Fibroblast of skin of right quadriceps (primary cell): ENCODE data around the gene ACVR1B.

Experiments
- DNase-seq: peaks from one replicate; pipeline ENCODE4 v3.0.0-alpha.2; 2013

Gene ACVR1B

DNA sequence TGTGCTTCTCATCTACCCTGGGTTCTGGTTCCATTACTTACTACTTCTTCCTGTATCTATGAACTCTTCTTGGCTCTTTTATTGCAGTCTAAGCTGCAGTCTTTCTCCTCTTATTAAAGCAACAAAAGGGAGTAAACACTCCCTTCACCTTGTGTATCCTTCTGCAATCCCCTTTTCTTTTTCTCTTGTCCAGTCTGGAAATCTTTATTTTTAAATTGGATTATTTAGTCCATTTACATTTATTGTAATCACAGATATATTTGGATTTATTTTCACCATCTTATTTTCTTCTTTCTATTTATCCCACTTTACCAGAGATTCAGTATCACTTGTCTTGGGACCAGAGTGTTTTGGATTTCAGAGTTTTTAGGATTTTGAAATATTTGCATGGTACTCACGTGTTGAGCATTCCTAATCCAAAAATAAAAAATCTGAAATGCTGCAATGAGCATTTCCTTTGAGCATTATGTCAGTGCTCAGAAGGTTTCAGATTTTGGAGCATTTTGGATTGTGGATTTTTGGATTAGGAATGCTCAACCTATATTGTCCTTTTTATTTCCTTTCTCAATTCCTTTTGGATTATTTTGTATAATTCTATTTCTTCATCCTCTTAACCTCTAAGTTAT, 6.8 kb upstream of the ACVR1B start:
- no peak for DNase-seq

GRCh38 chr12:51947246-51947996, 4.1 kb upstream of the ACVR1B start:
- DNase-seq = no peak

GRCh38 chr12:51948066-51948465, 3.4 kb upstream of the ACVR1B start:
- DNase-seq = no peak

DNA sequence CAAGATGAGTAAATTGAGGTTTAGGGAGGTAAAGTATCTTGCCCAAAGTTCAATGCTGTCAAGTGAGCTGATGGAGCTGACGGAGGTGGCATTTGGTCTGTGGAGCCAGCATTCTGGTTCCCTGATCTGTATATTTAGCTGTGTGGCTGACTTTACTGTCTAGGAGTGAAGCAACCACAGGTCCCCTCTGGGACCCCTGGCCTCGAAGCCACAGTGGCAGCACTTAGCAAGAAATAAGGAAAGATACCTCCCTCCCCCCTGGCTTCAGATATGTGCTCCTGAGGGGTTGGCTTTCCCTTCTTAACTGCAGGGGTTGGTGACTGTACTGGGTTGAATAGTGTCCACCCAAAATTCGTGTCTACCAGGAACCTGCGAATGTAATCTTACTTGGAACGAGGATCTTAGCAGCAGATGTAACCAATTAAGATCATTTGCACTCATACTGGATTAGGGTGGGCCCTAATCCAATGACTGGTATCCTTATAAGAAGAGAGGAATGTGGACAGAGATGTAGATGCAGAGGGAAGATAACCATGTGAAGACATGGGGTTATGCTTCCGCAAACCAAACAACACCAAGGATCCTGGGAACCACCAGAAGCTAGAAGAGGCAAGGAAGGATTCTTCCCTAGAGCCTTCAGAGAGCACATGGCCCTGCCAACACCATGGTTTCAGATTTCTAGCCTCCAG, 2.0 kb upstream of the ACVR1B start:
- peak; percentile 69 for DNase-seq

DNA sequence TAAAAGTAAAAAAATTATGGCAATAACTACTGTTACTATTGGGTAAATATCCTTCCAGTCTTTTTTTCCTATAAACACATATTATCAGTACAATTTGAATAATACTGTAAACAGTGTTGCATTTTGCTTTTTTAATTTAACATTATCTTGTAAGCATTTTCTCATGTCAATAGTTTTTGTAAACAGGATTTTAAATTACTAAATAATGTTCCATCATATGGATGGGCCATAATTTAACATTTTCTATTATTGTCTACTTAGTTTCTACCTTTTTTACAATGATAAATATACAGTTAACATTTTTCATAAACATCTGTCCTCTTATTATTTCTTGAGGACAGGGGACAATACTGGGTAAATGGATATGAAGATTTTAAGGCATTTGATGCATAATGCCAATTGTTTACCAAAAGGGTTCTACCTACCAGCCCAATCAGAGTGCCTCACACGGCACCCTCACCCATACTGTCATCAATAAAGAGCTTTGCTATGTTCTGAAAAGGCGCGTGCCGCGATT, 759 bp upstream of the ACVR1B start:
- DNase-seq = no peak

DNA sequence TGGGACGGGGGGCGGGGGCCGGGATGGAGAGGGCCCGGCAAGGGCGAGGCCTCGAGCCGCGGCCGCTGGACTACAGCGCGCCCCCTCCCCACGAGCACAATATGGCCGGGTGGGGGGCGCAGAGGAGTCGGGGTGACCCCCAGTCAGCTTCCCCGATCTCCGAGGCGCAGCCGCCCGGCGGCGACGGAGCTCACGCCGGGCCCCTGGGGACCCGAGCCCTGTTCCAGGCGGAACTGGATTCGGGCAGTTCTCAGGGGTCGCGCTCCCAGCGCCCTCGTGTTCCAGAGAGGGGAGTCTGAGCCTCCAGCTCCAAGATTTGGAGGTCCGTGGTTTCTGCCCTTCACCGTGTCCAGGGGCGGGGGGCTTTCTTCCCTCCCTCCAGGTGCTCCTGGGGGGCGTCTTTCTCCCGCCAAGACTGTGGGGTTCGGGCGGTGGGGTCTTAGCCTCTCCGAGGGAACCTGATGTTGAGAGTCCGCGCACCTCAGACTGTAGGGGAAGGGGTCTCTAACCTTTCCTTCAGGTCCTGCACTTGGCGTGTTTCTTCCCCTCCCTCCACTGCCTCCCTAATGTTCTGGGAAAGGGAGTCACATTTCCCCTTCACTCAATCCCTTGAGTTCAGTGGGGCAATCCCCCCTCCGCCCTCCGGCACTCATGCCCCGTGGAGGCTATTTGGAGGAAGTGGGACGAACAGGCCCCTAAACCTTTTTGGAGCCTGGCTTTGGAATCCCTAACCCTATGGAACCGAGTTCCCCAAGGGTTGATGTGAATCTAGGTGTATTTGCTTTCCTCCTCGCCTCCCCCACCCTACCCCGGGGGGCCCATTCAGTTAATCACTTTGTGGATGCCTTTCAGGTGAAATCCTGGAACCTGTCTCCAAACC, 584 bp downstream of the ACVR1B start:
- no peak for DNase-seq

DNA sequence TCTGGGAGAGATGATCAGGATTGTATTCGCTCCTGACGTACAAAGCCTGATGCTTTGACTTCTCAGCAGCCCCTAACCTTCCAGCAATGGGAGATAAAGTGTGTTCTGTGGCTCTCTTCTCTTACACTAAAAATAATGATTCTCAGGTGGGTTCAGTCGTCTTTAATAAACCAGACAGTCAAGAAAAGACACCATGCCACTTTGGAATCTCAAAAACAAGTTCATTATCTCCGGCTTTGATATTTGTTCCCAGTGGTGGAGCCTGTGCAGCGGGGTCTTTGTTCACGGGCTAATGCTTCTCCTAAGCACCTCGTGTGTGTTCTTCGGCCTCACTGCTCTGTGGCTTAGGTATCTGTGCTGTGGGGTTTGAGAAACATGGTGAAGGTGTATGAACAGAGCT, 1.6 kb downstream of the ACVR1B start:
- DNase-seq = no peak

GRCh38 chr12:51953864-51954263, 2.4 kb downstream of the ACVR1B start:
- no peak for DNase-seq

GRCh38 chr12:51954561-51955361, 3.3 kb downstream of the ACVR1B start:
- DNase-seq = peak; percentile 37

- DNase-seq = no peak
These were observed 4.2 kb downstream of the ACVR1B start for GRCh38 chr12:51955702-51956101.

GRCh38 chr12:51958542-51958941, 7.0 kb downstream of the ACVR1B start:
- no peak for DNase-seq

- DNase-seq = no peak
These were observed 7.7 kb downstream of the ACVR1B start for GRCh38 chr12:51959211-51959610.

DNA sequence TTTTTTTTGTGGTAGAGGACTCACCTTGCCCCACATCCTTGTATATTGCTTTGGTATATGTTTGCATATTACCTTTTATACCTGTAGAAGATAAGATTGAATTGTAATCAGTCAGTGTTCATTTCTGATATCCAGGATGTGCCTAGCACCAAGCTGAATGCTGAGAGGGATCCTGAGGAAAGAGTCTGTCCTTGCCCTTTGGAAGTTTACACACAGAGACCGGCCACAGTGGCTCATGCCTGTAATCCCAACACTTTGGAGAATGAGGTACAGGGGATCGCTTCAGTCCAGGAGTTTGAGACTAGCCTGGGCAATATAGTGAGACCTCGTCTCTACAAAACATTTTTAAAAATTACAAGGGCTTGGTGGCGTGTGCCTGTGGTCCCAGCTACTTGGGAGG, 8.4 kb downstream of the ACVR1B start:
- no peak for DNase-seq

DNA sequence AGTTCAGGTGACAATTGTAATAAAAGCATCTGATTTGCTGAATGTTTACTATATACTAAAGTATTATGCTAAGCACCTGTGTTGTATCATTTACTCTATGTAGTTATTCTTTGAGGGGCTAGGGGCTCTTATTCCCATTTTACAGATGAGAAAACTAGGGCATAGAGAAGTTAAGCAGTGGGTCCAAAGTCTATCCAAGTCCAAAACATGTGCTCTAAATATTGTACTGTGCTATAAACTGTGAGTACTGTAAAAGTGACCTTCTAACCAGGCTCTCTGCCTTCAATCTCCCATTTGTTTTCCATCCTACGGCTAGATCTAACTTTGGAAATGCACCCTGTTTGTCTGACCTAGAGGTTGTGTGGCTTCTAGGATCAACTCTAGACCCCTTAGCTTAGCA, 9.0 kb downstream of the ACVR1B start:
- no peak for DNase-seq

DNA sequence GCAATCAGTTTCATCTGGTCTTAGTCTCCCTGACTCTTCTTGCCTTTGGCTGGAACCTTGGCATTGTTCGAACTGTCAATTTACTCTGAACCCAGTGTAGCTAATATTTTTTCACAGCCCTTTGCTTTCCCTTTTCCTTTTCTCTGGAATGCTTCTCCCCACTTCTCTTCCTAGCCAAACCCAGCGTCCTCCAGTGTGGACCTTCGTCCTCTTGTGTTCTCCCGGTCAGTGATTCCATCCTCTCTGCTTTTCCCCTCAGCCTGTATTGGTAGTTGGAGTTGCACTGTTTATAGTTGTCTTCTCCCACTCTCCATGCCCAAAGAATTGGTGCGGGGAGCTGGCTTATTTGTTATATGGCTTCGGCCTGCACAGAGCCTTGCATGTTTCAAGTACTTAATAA, 9.4 kb downstream of the ACVR1B start:
- DNase-seq = no peak

- no peak for DNase-seq
These were observed 10.3 kb downstream of the ACVR1B start for GRCh38 chr12:51961834-51962233.

GRCh38 chr12:51962737-51963136, 11.2 kb downstream of the ACVR1B start:
- DNase-seq = no peak

DNA sequence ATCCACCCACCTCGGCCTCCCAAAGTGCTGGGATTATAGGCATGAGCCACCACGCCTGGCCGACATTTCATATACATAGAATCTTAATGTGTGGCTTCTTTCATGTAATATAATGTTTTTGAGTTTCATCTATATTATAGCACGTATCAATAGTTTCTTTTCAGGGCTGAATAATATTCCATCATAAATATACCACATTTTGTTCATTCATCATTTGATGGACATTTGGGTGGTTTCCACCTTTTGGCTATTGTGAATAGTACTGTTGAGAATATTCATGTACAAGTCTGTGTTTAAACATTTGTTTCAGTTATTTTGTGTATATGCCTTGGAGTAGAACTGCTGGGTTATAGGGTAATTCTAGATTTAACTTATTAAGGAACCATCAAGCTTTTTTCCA, 12.0 kb downstream of the ACVR1B start:
- no peak for DNase-seq

DNA sequence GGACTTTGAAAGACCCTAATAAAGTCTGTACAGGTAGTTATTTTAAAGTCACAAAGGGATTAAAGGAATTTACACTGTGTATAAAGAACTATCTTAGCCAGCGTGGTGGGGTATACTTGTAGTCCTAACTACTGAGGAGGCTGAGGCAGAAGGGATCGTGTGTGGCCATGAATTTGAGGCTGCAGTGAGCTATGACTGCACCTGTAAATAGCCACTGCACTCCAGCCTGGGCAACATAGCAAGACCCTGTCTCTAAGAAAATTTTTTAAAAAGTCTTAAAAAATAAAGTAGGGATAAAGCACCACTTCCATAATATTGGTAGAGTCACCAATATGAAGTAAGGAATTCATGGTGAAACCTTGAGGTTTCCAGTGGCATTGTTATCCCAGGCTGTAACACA, 18.1 kb downstream of the ACVR1B start:
- no peak for DNase-seq

DNA sequence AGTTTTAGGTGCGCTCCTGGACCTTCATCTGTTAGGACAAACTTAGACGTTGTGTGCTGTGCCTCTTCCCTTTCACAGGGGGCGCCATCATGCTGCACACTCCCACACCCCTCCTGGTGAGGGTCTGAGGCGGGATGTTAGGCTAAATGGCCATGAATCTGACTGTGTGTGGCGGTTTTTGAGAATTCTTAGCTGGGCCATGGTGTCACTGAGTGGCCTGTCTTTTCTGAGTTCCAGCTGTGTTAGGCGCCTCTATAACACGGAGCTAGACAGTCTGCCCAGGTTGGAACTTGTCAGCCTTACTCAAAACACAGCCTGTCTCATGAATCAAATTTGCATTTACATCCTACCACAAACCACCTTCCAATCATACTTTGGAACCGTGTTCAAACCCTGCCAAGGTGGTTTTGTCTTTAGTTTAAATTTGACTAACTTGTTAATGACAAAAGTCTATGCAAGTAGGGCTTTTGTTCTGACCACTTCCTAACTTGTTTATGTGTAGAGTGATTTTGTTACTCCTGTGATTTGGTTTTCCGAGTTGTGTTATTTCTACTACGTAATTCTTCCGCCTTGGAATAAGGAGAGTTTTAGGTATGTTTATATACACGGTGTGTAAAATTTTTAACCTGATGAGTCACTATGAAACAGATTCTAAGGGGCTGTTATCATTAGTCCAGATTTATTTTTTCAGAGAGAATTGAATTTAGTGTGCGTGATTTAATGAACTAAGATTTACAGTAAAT, 19.6 kb downstream of the ACVR1B start:
- DNase-seq = peak; percentile 47

DNA sequence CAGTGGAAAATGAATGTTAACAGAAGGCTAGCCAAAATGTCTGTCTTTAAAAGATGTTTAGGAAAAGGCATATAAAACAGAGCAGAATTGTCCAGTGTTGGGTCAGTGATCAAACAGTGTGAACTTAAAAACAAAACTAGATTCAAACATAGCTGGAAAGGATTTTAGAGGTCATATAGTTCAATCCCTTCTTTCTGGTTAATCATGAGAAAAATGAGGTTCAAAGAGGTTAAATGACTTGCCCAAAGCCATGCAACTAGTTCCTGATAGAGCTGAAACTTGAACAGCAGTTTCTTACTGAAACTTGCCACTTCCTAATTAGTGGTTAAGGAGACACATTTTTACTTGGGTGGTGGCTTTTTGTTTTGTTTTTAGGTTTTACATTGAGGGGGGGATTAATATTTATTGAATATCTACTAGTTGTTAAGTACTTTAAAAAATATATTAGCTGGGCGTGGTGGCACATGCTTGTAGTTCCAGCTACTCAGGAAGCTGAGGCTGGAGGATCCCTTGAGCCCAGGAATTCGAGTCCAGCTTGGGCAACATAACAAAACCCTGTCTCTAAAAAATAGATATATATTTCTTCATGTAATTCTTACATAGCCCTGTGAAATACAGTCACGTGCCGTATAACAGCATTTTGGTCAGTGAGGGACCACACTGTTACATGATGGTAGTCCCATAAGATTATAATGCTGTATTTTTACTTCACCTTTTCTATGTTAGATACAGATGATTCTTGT, 20.4 kb downstream of the ACVR1B start:
- DNase-seq = no peak
